Brain pericyte (primary cell): ENCODE measurements around the gene NIT1.

Experiments used
- DNase-seq: peaks from one replicate; pipeline ENCODE4 v3.0.0-alpha.2; 2012; ENCODE audit warnings: low read depth, low spot score

The NIT1 gene

GRCh38 chr1:161084597-161084988 lies 33.3 kb upstream of the NIT1 start:
- DNase-seq, result no peak

- no peak for DNase-seq
Measured at GRCh38 chr1:161085165-161085564, 32.7 kb upstream of the NIT1 start.

DNA sequence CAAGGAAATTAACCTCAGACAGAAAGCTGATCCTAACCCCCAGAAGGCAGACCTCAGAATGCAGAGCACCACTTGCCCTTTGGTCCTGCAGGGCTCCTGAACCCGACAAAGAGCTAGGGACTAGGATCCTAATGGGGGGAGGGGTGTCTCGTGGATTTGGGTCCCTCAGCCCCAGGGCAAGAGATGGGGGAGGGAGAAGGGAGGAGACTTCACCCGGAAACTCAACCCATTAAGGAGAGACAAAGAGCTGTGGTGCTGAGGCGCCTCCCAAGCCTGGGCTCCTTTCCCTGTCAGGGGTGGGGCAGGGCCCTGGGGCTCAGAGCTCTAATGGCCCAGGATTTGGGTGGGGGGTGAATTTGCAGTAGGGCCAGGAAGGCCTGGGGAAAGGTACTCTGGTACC lies 31.4 kb upstream of the NIT1 start:
- no peak for DNase-seq

DNA sequence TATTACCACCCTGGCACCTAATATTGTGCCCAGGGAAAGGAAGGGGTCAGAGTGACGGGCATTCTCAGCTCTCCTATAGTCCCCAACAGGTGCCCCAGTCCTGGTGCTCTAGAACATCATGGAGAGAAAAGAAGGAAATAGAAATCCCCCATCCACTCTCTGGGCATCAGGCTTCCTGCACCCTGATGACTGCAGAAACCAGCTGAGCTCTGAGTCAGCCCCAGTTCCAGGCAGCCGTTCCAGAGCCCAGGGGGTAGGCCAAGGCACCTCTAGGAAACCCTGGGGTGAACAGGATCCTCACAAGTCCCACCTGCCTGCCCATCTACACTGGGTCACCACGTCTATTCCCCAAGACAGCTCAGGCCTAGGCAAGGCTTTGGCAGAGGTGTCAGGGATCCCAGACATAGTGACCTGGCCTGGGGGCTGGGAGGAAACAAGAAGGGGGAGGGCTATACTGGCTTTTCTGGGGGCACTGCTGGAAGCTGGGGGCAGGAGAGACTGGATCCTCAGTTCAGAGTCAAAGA lies 29.3 kb upstream of the NIT1 start:
- DNase-seq, result no peak

DNA sequence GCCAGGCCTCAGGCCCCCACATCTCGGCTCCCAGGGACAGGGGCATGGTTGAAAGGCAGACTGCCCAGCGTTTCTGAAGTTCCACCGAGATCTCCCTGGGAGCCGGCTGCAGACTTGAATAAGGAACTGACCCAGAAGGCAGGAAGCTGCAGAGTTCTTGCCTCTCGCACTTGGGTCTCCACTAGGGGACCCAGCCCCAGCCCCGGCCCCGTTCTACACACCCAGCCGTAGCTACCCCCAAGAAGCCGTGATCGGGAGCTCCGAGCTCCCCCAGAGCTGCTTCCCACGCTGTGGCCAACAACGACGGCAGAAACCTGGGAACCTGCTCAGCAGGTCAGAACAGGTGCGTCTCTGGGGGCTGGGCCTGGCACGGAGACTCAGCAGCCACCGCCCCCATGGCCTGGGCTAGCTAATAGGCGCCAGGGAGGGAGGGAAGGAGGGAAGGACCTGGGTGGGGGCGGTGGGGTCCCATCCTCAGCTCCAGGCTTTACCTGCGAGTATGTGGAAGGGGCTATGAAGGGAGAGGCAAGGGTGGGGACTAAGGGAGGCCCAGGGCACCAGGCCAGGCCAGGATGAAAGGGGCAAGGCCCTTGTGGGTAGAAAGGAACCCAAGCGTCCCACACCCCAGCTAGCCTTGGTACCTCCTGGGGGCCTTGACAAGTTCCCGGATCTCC lies 28.5 kb upstream of the NIT1 start, which contains the start of gene NECTIN4:
Gene NECTIN4 (minus strand): TSS at position 308 of the 674 bp plus-strand sequence. CDS start 262 bp downstream, at position 46.
- DNase-seq, result no peak

- no peak for DNase-seq
Measured at GRCh38 chr1:161089938-161090337, 28.0 kb upstream of the NIT1 start.

DNA sequence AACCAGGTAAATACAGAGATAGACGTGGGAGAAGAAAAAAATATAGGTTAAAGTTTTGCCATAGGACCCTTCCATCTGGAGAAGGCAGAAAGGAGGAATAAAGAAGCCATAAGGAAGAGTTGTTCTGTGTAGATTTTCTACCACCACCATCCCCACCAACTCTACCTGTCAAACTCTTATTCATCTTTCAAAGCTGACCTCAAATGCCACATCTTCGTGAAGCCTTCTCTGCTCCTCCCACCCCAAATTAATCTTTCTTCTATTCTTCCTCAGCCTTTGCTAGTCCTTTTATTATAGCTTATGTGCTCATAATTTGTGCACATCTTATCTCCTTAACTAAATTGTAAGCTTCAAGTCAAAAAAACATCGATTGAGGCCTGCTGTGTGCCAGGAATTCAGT lies 27.3 kb upstream of the NIT1 start:
- no peak for DNase-seq

- DNase-seq, result no peak
Measured at GRCh38 chr1:161091093-161091492, 26.8 kb upstream of the NIT1 start.

DNA sequence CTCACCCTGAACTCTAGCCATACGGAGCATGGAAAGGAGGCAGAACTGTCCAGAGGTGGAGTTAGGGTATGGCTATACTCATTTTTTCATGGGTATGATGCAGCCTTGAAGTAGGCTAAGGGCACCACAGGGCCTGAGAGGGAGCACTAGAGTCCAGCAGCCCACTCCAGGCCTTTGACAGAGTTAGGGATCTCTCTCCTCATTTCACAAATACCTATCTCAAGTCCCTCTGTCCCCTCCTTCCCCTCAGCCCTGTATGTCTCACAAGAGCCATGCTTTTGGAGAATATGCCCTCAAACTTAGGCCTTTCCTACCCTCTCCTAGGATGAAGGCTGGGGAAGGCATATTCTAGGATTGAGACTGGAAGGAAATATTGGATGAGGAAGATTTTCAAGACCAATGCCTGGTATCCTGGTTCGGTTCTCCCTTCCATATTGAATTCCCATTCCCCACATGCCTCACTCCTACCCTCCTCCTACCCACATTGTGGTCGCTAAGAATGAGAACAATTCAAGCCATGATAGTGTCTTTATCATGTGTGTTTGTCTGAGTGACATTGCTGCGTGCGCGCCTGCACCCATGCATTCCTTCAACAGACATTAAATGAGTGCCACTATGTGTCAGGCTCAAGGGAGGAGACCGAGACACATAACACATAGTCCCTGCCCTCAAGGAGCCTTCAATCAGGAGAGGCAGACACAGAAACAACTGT lies 26.0 kb upstream of the NIT1 start:
- DNase-seq, result no peak

GRCh38 chr1:161092621-161093028 lies 25.3 kb upstream of the NIT1 start:
- DNase-seq, result no peak

DNA sequence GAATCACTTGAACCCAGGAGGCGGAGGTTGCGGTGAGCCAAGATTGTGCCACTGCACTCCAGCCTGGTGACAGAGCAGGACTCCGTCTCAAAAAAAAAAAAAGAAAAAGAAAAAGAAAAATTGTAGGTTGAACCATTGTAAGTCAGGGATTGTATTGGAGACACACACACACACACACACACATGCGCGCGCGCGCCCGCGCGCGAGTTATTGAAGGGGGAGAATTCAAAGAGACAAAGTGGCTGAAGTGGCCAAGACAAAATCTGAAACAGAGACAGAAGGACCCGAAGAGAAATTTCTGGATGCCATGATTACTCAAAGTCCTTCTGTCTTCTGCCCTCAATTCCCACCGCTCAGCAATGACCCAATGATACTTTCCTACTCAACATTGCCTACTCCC lies 23.4 kb upstream of the NIT1 start:
- DNase-seq, result no peak

DNA sequence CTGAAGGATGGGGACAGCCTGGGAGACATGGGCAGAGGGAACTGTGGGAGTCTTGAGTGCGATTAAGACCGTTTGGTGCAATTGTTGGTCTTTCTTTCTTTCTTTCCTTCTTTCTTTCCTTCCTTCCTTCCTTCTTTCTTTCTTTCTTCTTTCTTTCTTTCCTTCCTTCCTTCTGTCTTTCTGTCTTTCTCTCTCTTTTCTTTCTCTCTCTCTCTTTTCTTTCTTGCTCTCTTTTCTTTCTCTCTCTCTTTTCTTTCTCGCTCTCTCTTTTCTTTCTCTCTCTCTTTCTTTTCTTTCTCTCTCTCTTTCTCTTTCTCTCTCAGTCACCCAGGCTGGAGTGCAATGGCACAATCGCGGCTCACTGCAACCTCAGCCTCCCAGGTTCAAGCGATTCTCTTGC lies 22.7 kb upstream of the NIT1 start:
- DNase-seq, result no peak

- no peak for DNase-seq
Measured at GRCh38 chr1:161096015-161096414, 21.9 kb upstream of the NIT1 start.

DNA sequence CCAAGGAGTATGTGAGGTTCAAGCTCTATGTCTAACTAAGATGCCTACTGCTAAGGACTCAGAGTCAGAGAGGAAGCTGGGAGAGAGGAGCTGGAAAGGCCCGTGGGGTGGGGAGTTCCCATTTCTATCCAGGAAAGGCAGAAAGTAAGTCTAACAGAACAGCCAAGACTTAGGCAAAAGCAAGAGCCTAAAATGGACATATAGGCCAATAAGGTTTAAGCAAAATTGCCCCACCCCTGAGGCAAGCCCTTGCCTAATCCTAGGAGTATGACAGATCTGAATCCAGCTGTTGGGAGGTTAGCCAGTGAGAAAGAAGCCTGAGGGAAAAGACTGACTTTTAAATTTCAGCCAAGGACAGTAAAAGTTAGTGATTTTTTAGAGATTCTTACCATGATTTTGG lies 21.4 kb upstream of the NIT1 start:
- DNase-seq, result no peak

DNA sequence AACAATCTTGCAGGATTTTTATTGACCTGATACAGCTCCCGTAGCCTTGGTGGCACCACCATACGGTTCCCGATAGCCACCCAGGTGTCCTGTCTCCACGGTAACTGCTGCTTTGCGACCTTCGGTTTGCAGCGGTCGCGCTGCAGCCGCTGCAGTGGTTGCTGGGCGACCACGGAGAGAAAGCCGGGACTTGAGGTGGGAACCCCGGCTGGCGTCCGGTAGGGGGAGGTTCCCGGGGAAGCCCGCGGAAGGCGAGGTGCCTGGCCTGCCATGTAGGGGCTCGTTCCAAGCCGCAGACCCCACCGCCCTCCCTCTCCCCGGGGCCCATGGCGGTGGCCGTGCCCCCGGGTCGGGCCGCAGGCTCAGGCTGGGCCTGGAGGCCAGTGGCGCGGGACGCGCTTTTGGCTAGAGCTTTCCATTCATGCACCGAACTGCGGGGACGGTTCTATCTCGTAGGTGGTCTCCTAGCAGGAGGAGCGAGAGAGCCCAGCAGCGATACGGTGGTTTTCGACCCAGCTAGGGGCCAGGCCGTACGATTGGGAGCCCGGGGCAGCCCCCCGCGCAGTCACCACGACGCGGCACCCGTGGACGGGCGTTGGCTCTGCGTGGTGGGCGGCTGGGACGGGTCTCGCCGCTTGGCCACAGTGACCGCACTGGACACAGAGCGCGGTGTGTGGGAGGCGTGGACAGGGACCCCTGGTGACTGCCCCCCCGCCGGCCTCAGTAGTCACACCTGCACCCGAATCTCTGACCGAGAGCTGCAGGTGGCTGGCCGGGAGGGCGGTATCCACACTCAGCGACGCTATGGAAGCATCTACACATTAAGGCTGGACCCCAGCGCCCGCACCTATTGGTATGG lies 19.5 kb upstream of the NIT1 start, which contains the start of gene KLHDC9:
Gene KLHDC9 (plus strand): TSS at position 152 of the 859 bp plus-strand sequence. CDS start 175 bp downstream, at position 327.
- DNase-seq, result no peak

GRCh38 chr1:161099090-161099802 lies 18.7 kb upstream of the NIT1 start:
- DNase-seq, result no peak

DNA sequence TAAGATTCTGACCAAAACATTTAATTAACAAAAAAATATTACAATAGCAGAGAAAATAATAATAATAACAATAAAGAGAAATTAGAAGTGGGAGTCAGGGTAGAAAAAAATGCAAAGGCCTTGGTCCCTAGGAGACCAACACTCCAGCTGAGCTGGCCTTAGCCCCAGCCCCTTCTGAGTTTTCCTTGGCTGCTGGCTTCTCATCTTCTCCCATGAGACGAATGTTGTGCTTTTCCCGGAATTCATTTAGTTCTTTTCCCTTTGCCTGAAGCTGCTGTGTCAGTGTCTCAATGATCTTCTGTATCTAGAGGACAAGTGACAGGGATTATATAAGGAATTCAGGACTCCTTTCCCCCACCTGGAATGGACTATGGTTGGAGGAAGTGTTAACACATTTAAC lies 17.3 kb upstream of the NIT1 start:
- DNase-seq, result no peak

- DNase-seq, result no peak
Measured at GRCh38 chr1:161106431-161106830, 11.5 kb upstream of the NIT1 start.

DNA sequence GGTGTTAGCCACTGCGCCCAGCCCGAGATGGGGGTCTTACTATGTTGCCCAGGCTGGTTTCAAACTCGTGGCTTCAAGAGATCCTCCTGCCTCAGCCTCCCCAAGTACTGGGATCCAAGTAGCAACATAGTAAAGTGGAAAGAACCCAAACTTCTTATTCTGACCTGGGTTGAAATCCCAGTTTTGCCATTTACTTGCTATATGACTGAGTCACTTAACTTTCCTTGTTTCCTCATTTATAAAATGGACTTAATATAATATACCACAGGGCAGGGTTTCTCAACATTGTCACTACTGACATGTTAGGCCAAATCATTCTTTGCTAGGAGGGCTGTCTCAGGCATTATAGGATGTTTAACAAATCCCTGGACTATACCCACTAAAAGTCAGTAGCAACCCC lies 6.8 kb upstream of the NIT1 start:
- no peak for DNase-seq

DNA sequence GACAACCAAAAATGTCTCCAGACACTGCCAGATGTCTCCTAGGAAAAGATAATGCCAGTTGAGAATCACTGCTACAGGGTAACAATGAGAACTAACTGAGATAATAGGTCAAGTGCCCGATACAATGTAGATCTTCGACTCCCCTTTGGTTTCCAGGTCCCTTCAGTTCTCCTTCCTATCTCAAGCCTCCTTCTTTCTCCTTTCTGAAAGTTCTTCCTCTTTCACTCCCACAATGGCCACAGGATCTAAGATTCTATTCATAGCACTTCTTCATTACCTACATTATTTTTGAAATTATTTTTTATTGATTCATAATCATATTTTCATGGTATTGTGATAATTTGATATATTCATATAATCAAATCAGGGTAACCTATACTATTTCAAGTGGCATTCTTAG lies 6.4 kb upstream of the NIT1 start:
- no peak for DNase-seq

DNA sequence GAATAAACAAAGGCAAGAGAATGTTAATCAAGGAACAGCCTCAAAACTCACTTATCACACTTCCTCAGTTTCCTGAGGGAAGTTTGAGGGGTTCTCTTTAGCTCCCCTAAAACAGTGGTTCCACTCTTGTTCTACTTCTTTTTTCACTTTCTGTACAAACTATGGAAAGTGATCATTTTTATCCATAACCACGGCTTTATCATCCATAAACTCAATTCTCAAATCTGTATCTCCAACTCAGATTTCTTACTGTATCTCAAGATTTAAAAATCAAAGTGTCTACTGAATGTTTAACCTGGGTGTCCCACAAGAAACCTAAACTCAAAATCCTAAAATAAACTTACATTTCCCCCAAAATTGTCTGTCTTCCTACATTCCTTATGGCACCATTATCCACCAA lies 4.0 kb upstream of the NIT1 start:
- DNase-seq, result no peak
